SK-N-SH (cell line): ENCODE results near the gene TTC39C. TPM values are rescaled to one million over a fixed set of nuclear protein-coding genes. Genes with fewer than 3 reads are reported as not detected.

Experiments used
- CTCF ChIA-PET: fragments of 300-600, 350-600 bp; formaldehyde crosslinking; extraction: SDS; loops from one replicate; lab custom pipeline; 2021; lab: Yijun Ruan, JAX
- POLR2A ChIA-PET: fragments of 350-600 bp; sonication (Branson Sonifier 250); formaldehyde crosslinking; extraction: SDS; loops from one replicate; lab custom pipeline; 2020; ENCODE audit warnings: antibody characterized with exemption, inconsistent platforms; lab: Yijun Ruan, JAX
- DNase-seq: peaks from one replicate; pipeline ENCODE4 v3.0.0; 2012
- H2AFZ ChIP-seq: fragments of 200-600 bp; sonication (generic); 2 replicates; pipeline ENCODE4 v1.8.1; 2016; ENCODE audit warnings: antibody characterized with exemption, mild to moderate bottlenecking, low read depth
- H3F3A ChIP-seq: fragments of 200-600 bp; sonication (generic); replicated peaks from 2 replicates; pipeline ENCODE3; 2016; ENCODE audit warnings: antibody characterized with exemption, mild to moderate bottlenecking; ENCODE audit not compliant: insufficient read depth
- H3K27ac ChIP-seq, 2 experiments: fragments of 200-500 bp in 1 of 2; fragments of 200-600 bp in 1 of 2; sonication (Bioruptor generic) in 1 of 2; sonication (generic), shearing (Covaris generic) in 1 of 2; 2 replicates each; pipeline versions ENCODE4 v1.5.1 to v1.6.1; 2014 to 2016; ENCODE audit warnings: low read depth in 2 of 2, inconsistent platforms in 1 of 2, low read length in 1 of 2, mild to moderate bottlenecking in 1 of 2, mixed read lengths in 1 of 2
- H3K27me3 ChIP-seq: fragments of 200-600 bp; sonication (generic), shearing (Covaris generic); 2 replicates; pipeline ENCODE4 v1.6.1; 2016; ENCODE audit warnings: mixed run types; ENCODE audit not compliant: insufficient read depth
- H3K36me3 ChIP-seq, 2 experiments: fragments of 200-500 bp in 1 of 2; fragments of 200-600 bp in 1 of 2; sonication (Bioruptor generic) in 1 of 2; sonication (generic) in 1 of 2; replicated peaks in 1 of 2; 2 replicates each; pipeline versions ENCODE3 to v1.5.1; 2014 to 2016; ENCODE audit warnings: low read length in 1 of 2, mild to moderate bottlenecking in 1 of 2; ENCODE audit not compliant: insufficient read depth in 2 of 2, control insufficient read depth in 1 of 2
- H3K4me1 ChIP-seq, 2 experiments: fragments of 200-500 bp in 1 of 2; fragments of 200-600 bp in 1 of 2; sonication (Bioruptor generic) in 1 of 2; sonication (generic), shearing (Covaris generic) in 1 of 2; 2 replicates each; pipeline versions ENCODE4 v1.5.1 to v1.6.1; 2014 to 2016; ENCODE audit warnings: low read depth in 1 of 2, low read length in 1 of 2, mixed run types in 1 of 2; ENCODE audit not compliant: insufficient read depth in 2 of 2, control insufficient read depth in 1 of 2
- H3K4me2 ChIP-seq: fragments of 200-600 bp; sonication (generic), shearing (Covaris generic); 2 replicates; pipeline ENCODE4 v1.6.1; 2017; ENCODE audit warnings: mixed run types
- H3K4me3 ChIP-seq, 2 experiments: fragments of 200-500 bp in 1 of 2; fragments of 200-600 bp in 1 of 2; sonication (Bioruptor generic) in 1 of 2; sonication (generic), shearing (Covaris generic) in 1 of 2; 2 replicates each; pipeline versions ENCODE4 v1.5.1 to v1.8.1; 2014 to 2016; ENCODE audit warnings: low read depth in 2 of 2, inconsistent platforms in 1 of 2, low read length in 1 of 2, mild to moderate bottlenecking in 1 of 2, mixed read lengths in 1 of 2, moderate library complexity in 1 of 2
- H3K79me2 ChIP-seq: fragments of 200-600 bp; sonication (generic); 2 replicates; pipeline ENCODE4 v1.8.1; 2017; ENCODE audit warnings: mild to moderate bottlenecking; ENCODE audit not compliant: insufficient read depth
- H3K9ac ChIP-seq: fragments of 200-600 bp; sonication (generic); 2 replicates; pipeline ENCODE4 v1.6.1; 2017; ENCODE audit warnings: mixed run types
- H3K9me2 ChIP-seq: fragments of 200-600 bp; sonication (generic); 2 replicates; pipeline ENCODE4 v1.6.1; 2017; ENCODE audit warnings: mixed run types
- H3K9me3 ChIP-seq: fragments of 200-600 bp; sonication (generic); 2 replicates; pipeline ENCODE4 v1.6.1; 2017; ENCODE audit warnings: mixed run types, mild to moderate bottlenecking, moderate library complexity
- H4K20me1 ChIP-seq: fragments of 200-600 bp; sonication (generic); 2 replicates; pipeline ENCODE4 v1.6.1; 2017; ENCODE audit warnings: mild to moderate bottlenecking, mixed run types; ENCODE audit not compliant: insufficient read depth
- EP300 ChIP-seq, 2 experiments: IDR thresholded peaks; 2 replicates each; pipeline versions ENCODE4 v1.4.0 to v1.6.1; 2012; ENCODE audit warnings: borderline replicate concordance in 1 of 2, low read depth in 1 of 2, low read length in 1 of 2
- EZH2phosphoT487 ChIP-seq: fragments of 200-600 bp; sonication (generic); IDR thresholded peaks from 2 replicates; pipeline ENCODE4 v1.6.1; 2017; ENCODE audit warnings: low read depth, mixed run types, mild to moderate bottlenecking, antibody characterized with exemption, moderate library complexity, borderline replicate concordance
- GATA2 ChIP-seq: sonication (generic); formaldehyde crosslinking; IDR thresholded peaks from 2 replicates; pipeline ENCODE4 v1.5.0; 2020; ENCODE audit warnings: mild to moderate bottlenecking, missing genetic modification reagents
- MAX ChIP-seq: IDR thresholded peaks from 2 replicates; pipeline ENCODE4 v1.4.0; 2012; ENCODE audit warnings: low read depth
- PBX3 ChIP-seq: IDR thresholded peaks from 2 replicates; pipeline ENCODE4; 2012
- REST ChIP-seq: IDR thresholded peaks from 2 replicates; pipeline ENCODE4 v1.6.1; 2012; ENCODE audit warnings: mild to moderate bottlenecking, low read depth, low read length, moderate library complexity
- RFX5 ChIP-seq: IDR thresholded peaks from 2 replicates; pipeline ENCODE4 v1.6.1; 2012; ENCODE audit warnings: mild to moderate bottlenecking, improper control_type of control experiment, low read length
- RXRA ChIP-seq: IDR thresholded peaks from 2 replicates; pipeline ENCODE4 v1.4.0; 2012; ENCODE audit warnings: low read depth, mild to moderate bottlenecking, borderline replicate concordance
- SMC3 ChIP-seq: IDR thresholded peaks from 2 replicates; pipeline ENCODE4 v1.6.1; 2012; ENCODE audit warnings: low read depth, low read length, improper control_type of control experiment
- TCF12 ChIP-seq: IDR thresholded peaks from 2 replicates; pipeline ENCODE4 v1.4.0; 2012
- TEAD4 ChIP-seq: IDR thresholded peaks from 2 replicates; pipeline ENCODE4 v1.4.0; 2012; ENCODE audit warnings: mild to moderate bottlenecking, borderline replicate concordance; ENCODE audit not compliant: insufficient read depth
- USF1 ChIP-seq: IDR thresholded peaks from 2 replicates; pipeline ENCODE4 v1.4.0; 2012; ENCODE audit warnings: low read depth, borderline replicate concordance
- WGBS: methylation state at CpG from one replicate; pipeline ENCODE4 v1.1.6; 2017; ENCODE audit warnings: low lambda C conversion rate; 5-methylcytosine and 5-hydroxymethylcytosine counted together
- polyA plus RNA-seq, 3 experiments: library from polyadenylated mRNA; depleted of rRNA; stranded (reverse); fragments of >200 nt; gene quantifications; 2 replicates each; pipeline ENCODE4 v1.2.3, GENCODE V29; 2012

TTC39C gene
- polyA plus RNA-seq, 1 of the 3 experiments (the other 2 are of a cell fraction) = 8.6 TPM

- H3K4me3 ChIP-seq = no peak overlapping the region
- H3K27me3 ChIP-seq = no peaks in the 10 kb centered on the region
- TF ChIP-seq GATA2 (no peak), TEAD4 (no peak), EP300 (IDR thresholded peaks at IDR 0.05; ENCODE audit: borderline replicate concordance in 1 of 2, low read depth in 1 of 2, low read length in 1 of 2) (no peak), TCF12 (no peak), EZH2phosphoT487 (no peak), REST (no peak), PBX3 (no peak), MAX (no peak), USF1 (no peak), RXRA (no peak), RFX5 (no peak), SMC3 (no peak)
- H4K20me1 ChIP-seq = no peaks in the 10 kb centered on the region
- POLR2A ChIA-PET = interaction anchor here (0.8 kb wide), 1 partner anchor 16 kb away, joined by 3 read pairs; no protein-coding TSS in a partner anchor
- no peak overlapping the region for H3K9ac ChIP-seq
- H3K9me2 ChIP-seq = no peaks in the 10 kb centered on the region
- 39% methylated on average over 4 of the region's 4 CpGs for WGBS
- CTCF ChIA-PET = interaction anchor here (1.3 to 2.1 kb wide), 3 partner anchors 16 to 296 kb away, joined by 3 to 9 read pairs (median 4); partner anchors contain the start of gene TTC39C
- H3K27ac ChIP-seq = no peak overlapping the region
- H3K79me2 ChIP-seq = no peaks in the 10 kb centered on the region
- H3F3A ChIP-seq = peaks cover 14% of the 10 kb centered on the region
- no peaks in the 10 kb centered on the region for H3K9me3 ChIP-seq
- H3K4me2 ChIP-seq = no peak overlapping the region
- DNase-seq = no peak
- no peak overlapping the region for H2AFZ ChIP-seq
- H3K4me1 ChIP-seq = peaks cover 6 to 9% of the 10 kb centered on the region in 2 experiments; a peak in 3 of 4 replicates
- H3K36me3 ChIP-seq = no peaks in the 10 kb centered on the region
Observed at GRCh38 chr18:23998820-23999219, 15.7 kb upstream of the TTC39C start.
